Thoracic aorta (tissue), 2 donors: ENCODE results near the gene DISC1. TPM values are rescaled to one million over a fixed set of nuclear protein-coding genes. Genes with fewer than 3 reads are reported as not detected.
"Not testable (repeated sequence)": the region's sequence is repeated elsewhere in the genome, so short reads cannot be mapped to it uniquely, and the experiment has no call there.

ENCODE experiments used
- ATAC-seq: fragments of 150-250 bp; one replicate; pipeline ENCODE4 v1.8.0; 2017; ENCODE audit warnings: low read depth; ENCODE audit not compliant: insufficient number of reproducible peaks, low FRiP score
- DNase-seq: peaks from one replicate; pipeline ENCODE4 v3.0.0-alpha.2; 2020; ENCODE audit warnings: low spot score
- H3K27ac ChIP-seq, 2 donors: fragments of 200-600 bp; sonication (generic); 1 replicate in 1 of 2; 2 replicates in 1 of 2; pipeline ENCODE4 v1.5.1; 2016; ENCODE audit warnings: mild to moderate bottlenecking in 2 of 2, moderate library complexity in 2 of 2
- H3K27me3 ChIP-seq: fragments of 200-600 bp; sonication (generic); replicated peaks from 2 replicates; pipeline ENCODE4 v1.6.0; 2016; ENCODE audit warnings: mild to moderate bottlenecking; ENCODE audit not compliant: insufficient read depth
- H3K36me3 ChIP-seq: fragments of 200-600 bp; sonication (generic); one replicate; pipeline ENCODE4 v1.5.1; 2016
- H3K4me1 ChIP-seq, 2 donors: fragments of 200-600 bp; sonication (generic); 1 replicate in 1 of 2; 2 replicates in 1 of 2; pipeline versions ENCODE4 v1.5.1 to v1.6.0; 2016; ENCODE audit warnings: low read depth in 2 of 2, mild to moderate bottlenecking in 1 of 2; ENCODE audit not compliant: control insufficient read depth in 1 of 2
- H3K4me3 ChIP-seq: fragments of 200-600 bp; sonication (generic); 2 replicates; pipeline ENCODE4 v1.5.1; 2016; ENCODE audit warnings: mild to moderate bottlenecking
- H3K9me3 ChIP-seq: fragments of 200-600 bp; sonication (generic); 2 replicates; pipeline ENCODE4 v1.5.1; 2016
- total RNA-seq, 2 donors: library from RNA; depleted of rRNA; stranded (reverse); fragments of >200 nt; gene quantifications; one replicate each; pipeline versions ENCODE4 v1.1.0 to v1.2.3, GENCODE V29; 2016
- TF ChIP-seq, protein P1 (sequence below): fragments of 200-600 bp; sonication (generic); IDR thresholded peaks from one replicate; pipeline ENCODE4 v1.5.1; 2019; ENCODE audit warnings: antibody characterized with exemption

The DISC1 gene
- total RNA-seq, 2 donors from 2014 or later, result 13.1 to 26.9 TPM

DNA sequence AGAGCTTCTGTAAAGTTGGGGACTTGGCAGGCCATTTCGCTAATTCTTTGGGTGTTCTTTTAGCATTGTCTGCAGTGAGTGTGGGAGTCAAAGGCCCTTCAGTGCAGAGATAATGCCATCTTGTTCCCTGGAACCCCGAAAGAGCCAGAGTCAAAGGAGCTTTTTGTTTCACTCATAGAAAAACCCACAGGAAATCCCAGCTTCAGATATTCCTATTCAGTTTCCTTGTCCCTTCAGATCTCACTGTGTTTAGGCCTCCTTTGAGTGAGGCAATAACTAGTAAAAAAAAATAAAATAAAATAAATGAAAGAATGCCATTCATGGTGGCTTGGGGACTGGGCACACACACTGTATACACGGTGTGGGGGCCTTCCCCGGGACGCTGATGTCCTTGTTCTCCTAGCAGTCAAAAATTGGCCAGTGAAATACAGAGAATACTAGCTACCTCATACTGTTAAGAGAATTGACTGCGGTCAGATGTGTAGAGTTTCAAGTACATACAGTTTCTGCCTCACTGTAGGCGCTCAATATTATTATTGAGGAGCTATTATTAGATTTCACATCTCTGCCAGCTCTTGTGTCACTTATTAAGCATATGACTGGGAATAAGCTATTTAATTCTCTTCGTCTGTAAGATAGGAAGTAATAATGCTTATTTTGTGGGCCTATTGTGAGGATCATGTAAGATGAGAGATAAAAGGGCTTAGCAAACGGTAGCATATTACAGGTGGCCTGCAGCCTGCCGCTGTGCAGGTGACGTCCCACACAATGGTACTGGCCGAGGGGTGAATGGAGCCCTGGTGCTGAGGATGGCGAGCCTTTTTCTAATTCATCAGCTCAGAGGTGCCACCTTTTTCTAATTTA, 16.7 kb downstream of the DISC1 start:
- no peaks in the 10 kb centered on the region for H3K36me3 ChIP-seq
- H3K9me3 ChIP-seq, result peaks cover 3% of the 10 kb centered on the region
- H3K4me1 ChIP-seq, result peaks cover 10 to 16% of the 10 kb centered on the region in 2 donors
- no peaks in the 10 kb centered on the region for H3K27me3 ChIP-seq
- no peak overlapping the region for H3K4me3 ChIP-seq
- TF ChIP-seq, protein P1, sequence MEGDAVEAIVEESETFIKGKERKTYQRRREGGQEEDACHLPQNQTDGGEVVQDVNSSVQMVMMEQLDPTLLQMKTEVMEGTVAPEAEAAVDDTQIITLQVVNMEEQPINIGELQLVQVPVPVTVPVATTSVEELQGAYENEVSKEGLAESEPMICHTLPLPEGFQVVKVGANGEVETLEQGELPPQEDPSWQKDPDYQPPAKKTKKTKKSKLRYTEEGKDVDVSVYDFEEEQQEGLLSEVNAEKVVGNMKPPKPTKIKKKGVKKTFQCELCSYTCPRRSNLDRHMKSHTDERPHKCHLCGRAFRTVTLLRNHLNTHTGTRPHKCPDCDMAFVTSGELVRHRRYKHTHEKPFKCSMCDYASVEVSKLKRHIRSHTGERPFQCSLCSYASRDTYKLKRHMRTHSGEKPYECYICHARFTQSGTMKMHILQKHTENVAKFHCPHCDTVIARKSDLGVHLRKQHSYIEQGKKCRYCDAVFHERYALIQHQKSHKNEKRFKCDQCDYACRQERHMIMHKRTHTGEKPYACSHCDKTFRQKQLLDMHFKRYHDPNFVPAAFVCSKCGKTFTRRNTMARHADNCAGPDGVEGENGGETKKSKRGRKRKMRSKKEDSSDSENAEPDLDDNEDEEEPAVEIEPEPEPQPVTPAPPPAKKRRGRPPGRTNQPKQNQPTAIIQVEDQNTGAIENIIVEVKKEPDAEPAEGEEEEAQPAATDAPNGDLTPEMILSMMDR, result no peak
- H3K27ac ChIP-seq, result no peak overlapping the region
- DNase-seq (no peak), ATAC-seq (no peak)

DNA sequence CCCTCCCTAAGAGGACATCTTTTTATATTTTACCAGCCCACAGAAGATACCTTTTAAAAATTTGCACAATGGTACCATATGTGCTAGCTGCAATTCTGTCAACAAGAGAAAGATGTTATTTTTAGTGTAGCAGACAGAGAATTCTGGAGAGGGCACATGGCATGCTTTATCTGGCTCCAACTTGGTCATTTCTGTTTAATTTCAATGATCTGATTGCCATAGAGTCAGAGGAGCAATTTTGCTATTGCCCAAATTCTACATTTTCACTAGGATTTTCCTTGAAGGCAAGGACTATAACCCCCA, 17.3 kb downstream of the DISC1 start:
- Histone ChIP-seq H3K9me3 (peaks cover 3% of the 10 kb centered on the region), H3K27ac (no peak overlapping the region), H3K4me1 (peaks cover 10 to 16% of the 10 kb centered on the region in 2 donors), H3K27me3 (no peaks in the 10 kb centered on the region), H3K4me3 (no peak overlapping the region), H3K36me3 (no peaks in the 10 kb centered on the region)
- ATAC-seq (no peak), DNase-seq (no peak)
- TF ChIP-seq, protein P1, result no peak

DNA sequence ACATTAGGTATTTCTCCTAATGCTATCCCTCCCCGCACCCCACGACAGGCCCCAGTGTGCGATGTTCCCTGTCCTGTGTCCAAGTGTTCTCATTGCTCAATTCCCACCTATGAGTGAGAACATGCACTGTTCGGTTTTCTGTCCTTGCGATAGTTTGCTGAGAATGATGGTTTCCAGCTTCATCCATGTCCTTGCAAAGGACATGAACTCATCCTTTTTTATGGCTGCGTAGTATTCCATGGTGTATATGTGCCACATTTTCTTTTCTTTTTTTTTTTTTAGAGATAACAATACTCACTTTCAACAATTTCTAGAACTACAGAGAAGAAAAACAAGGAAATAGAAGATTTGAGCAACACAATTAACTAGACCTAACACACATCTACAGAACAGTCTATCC, 19.0 kb downstream of the DISC1 start:
- not testable (repeated sequence) for H3K4me3 ChIP-seq, H3K9me3 ChIP-seq, H3K36me3 ChIP-seq, DNase-seq, H3K27ac ChIP-seq, ATAC-seq, H3K27me3 ChIP-seq
- H3K4me1 ChIP-seq, result peaks cover 10 to 16% of the 10 kb centered on the region in 2 donors

DNA sequence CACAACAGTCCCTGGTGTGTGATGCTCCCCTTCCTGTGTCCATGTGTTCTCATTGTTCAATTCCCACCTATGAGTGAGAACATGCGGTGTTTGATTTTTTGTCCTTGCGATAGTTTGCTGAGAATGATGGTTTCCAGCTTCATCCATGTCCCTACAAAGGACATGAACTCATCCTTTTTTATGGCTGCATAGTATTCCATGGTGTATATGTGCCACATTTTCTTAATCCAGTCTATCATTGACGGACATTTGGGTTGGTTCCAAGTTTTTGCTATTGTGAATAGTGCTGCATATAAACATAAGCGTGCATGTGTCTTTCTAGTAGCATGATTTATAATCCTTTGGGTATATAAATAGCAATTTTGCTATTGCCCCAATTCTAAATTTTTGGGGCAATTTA, 19.6 kb downstream of the DISC1 start:
- H3K4me3 ChIP-seq, H3K27ac ChIP-seq, DNase-seq, H3K27me3 ChIP-seq, ATAC-seq, H3K36me3 ChIP-seq, H3K9me3 ChIP-seq: not testable (repeated sequence)
- peaks cover 10 to 16% of the 10 kb centered on the region in 2 donors for H3K4me1 ChIP-seq

DNA sequence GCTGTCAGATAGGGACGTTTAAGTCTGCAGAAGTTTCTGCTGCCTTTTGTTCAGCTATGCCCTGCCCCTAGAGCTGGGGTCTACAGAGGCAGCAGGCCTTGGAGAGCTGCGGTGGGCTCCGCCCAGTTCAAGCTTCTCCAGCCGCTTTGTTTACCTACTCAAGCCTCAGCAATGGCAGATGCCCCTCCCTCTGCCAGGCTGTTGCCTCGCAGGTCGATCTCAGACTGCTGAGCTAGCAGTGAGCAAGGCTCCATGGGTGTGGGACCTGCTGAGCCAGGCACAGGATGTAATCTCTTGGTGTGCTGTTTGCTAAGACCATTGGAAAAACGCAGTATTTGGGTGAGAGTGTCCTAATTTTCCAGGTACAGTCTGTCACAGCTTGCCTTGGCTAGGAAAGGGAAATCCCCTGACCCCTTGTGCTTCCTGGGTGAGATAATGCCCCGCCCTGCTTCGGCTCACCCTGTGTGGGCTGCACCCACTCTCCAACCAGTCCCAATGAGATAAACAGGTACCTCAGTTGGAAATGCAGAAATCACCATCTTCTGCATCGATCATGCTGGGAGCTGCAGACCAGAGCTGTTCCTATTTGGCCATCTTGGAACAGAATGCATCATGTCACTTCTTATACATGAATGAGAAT, 25.2 kb downstream of the DISC1 start:
- ATAC-seq, H3K4me3 ChIP-seq: not testable (repeated sequence)

DNA sequence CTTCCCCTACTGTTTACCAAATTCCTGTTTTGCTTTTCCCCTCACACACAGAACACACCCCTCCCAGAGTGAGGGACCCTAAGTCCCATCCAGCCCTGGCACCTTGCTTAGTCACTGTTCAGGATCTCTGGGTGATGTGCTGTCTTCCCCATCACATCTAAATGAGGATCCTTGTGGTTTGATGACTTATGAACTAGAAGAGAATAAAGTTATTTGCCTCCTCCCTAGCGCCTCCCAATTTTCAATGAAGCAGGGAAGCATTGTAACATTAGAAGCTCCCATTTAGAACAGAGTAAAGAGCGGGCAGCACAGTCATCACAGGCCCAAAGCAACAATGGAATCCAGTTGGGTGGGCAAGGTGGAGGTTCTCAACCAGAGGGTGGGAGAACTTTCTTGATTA, 27.0 kb downstream of the DISC1 start:
- ATAC-seq, result no peak
- Histone ChIP-seq H3K4me3 (no peak overlapping the region), H3K9me3 (no peaks in the 10 kb centered on the region), H3K36me3 (no peaks in the 10 kb centered on the region), H3K27me3 (no peaks in the 10 kb centered on the region), H3K4me1 (no peaks in the 10 kb centered on the region), H3K27ac (no peak overlapping the region)
- TF ChIP-seq, protein P1, result no peak
- no peak for DNase-seq

More for the DNA sequence above, 25.2 kb downstream of the DISC1 start:
- H3K27ac ChIP-seq, H3K27me3 ChIP-seq, H3K36me3 ChIP-seq, H3K4me1 ChIP-seq, DNase-seq, H3K9me3 ChIP-seq: not testable (repeated sequence)
